Measurements from ENCODE around the gene DNAJC7.

GRCh38 chr17:41962111-41962510 is 55.1 kb downstream of the DNAJC7 start:
- TF ChIP-seq CTCF (IDR thresholded peaks at IDR 0.05; ENCODE audit: insufficient read depth, low read length) (no peak), REST (IDR thresholded peaks at IDR 0.05; ENCODE audit: insufficient replicate concordance, low read depth) (no peak), GABPA (IDR thresholded peaks at IDR 0.05; ENCODE audit: low read depth) (no peak)

Measured in HL-60 (cell line).